ENCODE results near the gene RIMS4.

Gene RIMS4

GRCh38 chr20:44745598-44746366 is 64.6 kb downstream of the RIMS4 start, which contains the start of gene KCNK15:
Gene KCNK15 (plus strand): TSS chr20:44745865. CDS start chr20:44745911, 46 bp downstream.
- Histone ChIP-seq H3K27ac (no peak within 1 kb of the TSS), H3K27me3 (ENCODE audit: control insufficient read depth, insufficient read depth, low read length) (no peaks in the 10 kb centered on the region), H3K4me3 (ENCODE audit: low read depth, low read length) (peak within 1 kb of the TSS; percentile 46)

GRCh38 chr20:44745122-44745597 is 65.2 kb downstream of the RIMS4 start:
- Histone ChIP-seq H3K79me2 (no peaks in the 10 kb centered on the region), H3K27me3 (ENCODE audit: control insufficient read depth, insufficient read depth, low read length) (no peaks in the 10 kb centered on the region), H3K36me3 (ENCODE audit: control insufficient read depth, insufficient read depth, low read length) (no peaks in the 10 kb centered on the region), H3K4me2 (ENCODE audit: low read length) (no peak overlapping the region), H3K4me3 (ENCODE audit: low read depth, low read length) (no peak overlapping the region), H3K4me1 (peaks cover 4% of the 10 kb centered on the region), H3K9ac (no peak overlapping the region), H2AFZ (no peak overlapping the region), H3K27ac (no peak overlapping the region), H3K9me3 (ENCODE audit: control insufficient read depth, low read length) (no peaks in the 10 kb centered on the region)
- no peak for TF ChIP-seq CTCF (IDR thresholded peaks at IDR 0.05)

More at GRCh38 chr20:44745598-44746366, 64.6 kb downstream of the RIMS4 start, which contains the start of gene KCNK15:
- Histone ChIP-seq H3K4me1 (peaks cover 4% of the 10 kb centered on the region), H3K79me2 (no peaks in the 10 kb centered on the region), H3K9me3 (ENCODE audit: control insufficient read depth, low read length) (no peaks in the 10 kb centered on the region), H3K36me3 (ENCODE audit: control insufficient read depth, insufficient read depth, low read length) (no peaks in the 10 kb centered on the region), H2AFZ (peak within 1 kb of the TSS; percentile 76), H3K4me2 (ENCODE audit: low read length) (peak within 1 kb of the TSS; percentile 81), H3K9ac (no peak within 1 kb of the TSS)
- no peak for TF ChIP-seq CTCF (IDR thresholded peaks at IDR 0.05)

- no peak overlapping the region for H3K4me3 ChIP-seq (ENCODE audit: low read depth, low read length)
- no peaks in the 10 kb centered on the region for H3K9me3 ChIP-seq (ENCODE audit: control insufficient read depth, low read length)
- H3K4me1 ChIP-seq = peaks cover 4% of the 10 kb centered on the region
- no peak for TF ChIP-seq CTCF (IDR thresholded peaks at IDR 0.05)
- H3K27me3 ChIP-seq (ENCODE audit: control insufficient read depth, insufficient read depth, low read length) = no peaks in the 10 kb centered on the region
- H3K36me3 ChIP-seq (ENCODE audit: control insufficient read depth, insufficient read depth, low read length) = no peaks in the 10 kb centered on the region
- no peak overlapping the region for H3K4me2 ChIP-seq (ENCODE audit: low read length)
- no peaks in the 10 kb centered on the region for H3K79me2 ChIP-seq
- no peak overlapping the region for H3K27ac ChIP-seq
- no peak overlapping the region for H3K9ac ChIP-seq
- no peak overlapping the region for H2AFZ ChIP-seq
Observed at GRCh38 chr20:44743916-44744655, 66.3 kb downstream of the RIMS4 start.

GRCh38 chr20:44743080-44743701 is 67.2 kb downstream of the RIMS4 start:
- Histone ChIP-seq H2AFZ (no peak overlapping the region), H3K79me2 (no peaks in the 10 kb centered on the region), H3K4me1 (peaks cover 4% of the 10 kb centered on the region), H3K9ac (no peak overlapping the region), H3K9me3 (ENCODE audit: control insufficient read depth, low read length) (no peaks in the 10 kb centered on the region), H3K4me3 (ENCODE audit: low read depth, low read length) (no peak overlapping the region), H3K4me2 (ENCODE audit: low read length) (no peak overlapping the region), H3K36me3 (ENCODE audit: control insufficient read depth, insufficient read depth, low read length) (no peaks in the 10 kb centered on the region), H3K27ac (no peak overlapping the region), H3K27me3 (ENCODE audit: control insufficient read depth, insufficient read depth, low read length) (no peaks in the 10 kb centered on the region)
- TF ChIP-seq CTCF (IDR thresholded peaks at IDR 0.05) = no peak

Data from parathyroid adenoma (tissue), 2 donors.